Germinal center (tissue), 1 donor: ENCODE measurements around the gene PLRG1.

ENCODE experiments used
- DNase-seq: peaks from one replicate; pipeline ENCODE4 v3.0.0; 2012; ENCODE audit warnings: mixed read lengths, low spot score

The PLRG1 gene

GRCh38 chr4:154517591-154517990 lies 32.6 kb downstream of the PLRG1 start:
- DNase-seq: no peak

- DNase-seq: no peak
These were observed 33.7 kb downstream of the PLRG1 start for GRCh38 chr4:154516318-154517029.

GRCh38 chr4:154511981-154512380 lies 38.2 kb downstream of the PLRG1 start:
- DNase-seq: no peak

- no peak for DNase-seq
These were observed 38.7 kb downstream of the PLRG1 start for GRCh38 chr4:154511548-154511947.

- DNase-seq: no peak
These were observed 43.0 kb downstream of the PLRG1 start for GRCh38 chr4:154507156-154507555.

- DNase-seq: no peak
These were observed 43.9 kb downstream of the PLRG1 start for GRCh38 chr4:154506253-154506652.

- no peak for DNase-seq
These were observed 46.6 kb downstream of the PLRG1 start for GRCh38 chr4:154503598-154503997.

- no peak for DNase-seq
These were observed 48.1 kb downstream of the PLRG1 start for GRCh38 chr4:154502111-154502510.

GRCh38 chr4:154497889-154498288 lies 52.3 kb downstream of the PLRG1 start:
- no peak for DNase-seq

GRCh38 chr4:154495867-154496266 lies 54.3 kb downstream of the PLRG1 start:
- no peak for DNase-seq

- DNase-seq: no peak
These were observed 57.9 kb downstream of the PLRG1 start for GRCh38 chr4:154492288-154492687.

GRCh38 chr4:154491341-154492271 lies 58.6 kb downstream of the PLRG1 start, which contains the start of gene DCHS2:
Gene DCHS2, minus strand, starts transcription at chr4:154491799. Its CDS starts 444 bp downstream, at chr4:154491355.
- peak; percentile 10 for DNase-seq

- DNase-seq: peak; percentile 13
These were observed 59.4 kb downstream of the PLRG1 start for GRCh38 chr4:154490583-154491340.

- DNase-seq: peak; percentile 11
These were observed 60.0 kb downstream of the PLRG1 start for GRCh38 chr4:154490234-154490582.

- no peak for DNase-seq
These were observed 60.5 kb downstream of the PLRG1 start for GRCh38 chr4:154489558-154490233.

- no peak for DNase-seq
These were observed 63.1 kb downstream of the PLRG1 start for GRCh38 chr4:154487145-154487544.

- no peak for DNase-seq
These were observed 65.0 kb downstream of the PLRG1 start for GRCh38 chr4:154485127-154485773.
